Measurements from ENCODE around the gene PTPRC.

GRCh38 chr1:198678901-198679329 is 40.1 kb downstream of the PTPRC start:
- TF ChIP-seq FOXA1 (IDR thresholded peaks at IDR 0.05): no peak
- TF ChIP-seq ELF4 (IDR thresholded peaks at IDR 0.05): no peak
- TF ChIP-seq SP1 (IDR thresholded peaks at IDR 0.05): no peak
- TF ChIP-seq BHLHE40 (IDR thresholded peaks at IDR 0.05; ENCODE audit: borderline replicate concordance): no peak
- no peak for TF ChIP-seq FOXK2 (IDR thresholded peaks at IDR 0.05)
- TF ChIP-seq LEF1 (IDR thresholded peaks at IDR 0.05; ENCODE audit: borderline replicate concordance): no peak
- TF ChIP-seq PKNOX1 (IDR thresholded peaks at IDR 0.05): no peak
- TF ChIP-seq TARDBP (IDR thresholded peaks at IDR 0.05): no peak
- no peak for TF ChIP-seq SUZ12 (IDR thresholded peaks at IDR 0.05)
- TF ChIP-seq NFRKB (IDR thresholded peaks at IDR 0.05): no peak
- no peak for TF ChIP-seq FOXM1 (IDR thresholded peaks at IDR 0.05; ENCODE audit: borderline replicate concordance)

Measured in HEK293T (cell line).